Suprapubic skin (tissue), 4 donors: ENCODE results near the gene VN1R2.

Experiments
- CTCF ChIP-seq, 2 donors: fragments of 200-600 bp in 1 of 2; fragments of 450-650 bp in 1 of 2; sonication (generic) in 1 of 2; IDR thresholded peaks; one replicate each; pipeline ENCODE4 v1.5.1; 2016 to 2019; ENCODE audit warnings: antibody characterized with exemption in 2 of 2, mild to moderate bottlenecking in 1 of 2, moderate library complexity in 1 of 2
- POLR2A ChIP-seq, 2 donors: fragments of 450-650 bp; IDR thresholded peaks; one replicate each; pipeline ENCODE4 v1.6.1; 2017; ENCODE audit warnings: antibody characterized with exemption in 2 of 2, mild to moderate bottlenecking in 2 of 2, moderate library complexity in 2 of 2
- POLR2AphosphoS5 ChIP-seq, 3 donors: sonication (generic); formaldehyde crosslinking; IDR thresholded peaks; one replicate each; pipeline ENCODE4 v1.6.1; 2017; ENCODE audit warnings: antibody characterized with exemption in 3 of 3

- TF ChIP-seq POLR2A (IDR thresholded peaks at IDR 0.05) (no peak), CTCF (IDR thresholded peaks at IDR 0.05) (no peak), POLR2AphosphoS5 (IDR thresholded peaks at IDR 0.05) (no peak)
Measured at GRCh38 chr19:53246498-53246897, 11.6 kb upstream of the VN1R2 start.
